Keratinocyte (primary cell): Measurements from ENCODE around the gene HS3ST6. TPM values are rescaled to one million over a fixed set of nuclear protein-coding genes. Genes with fewer than 3 reads are reported as not detected.

Experiments
- DNase-seq: peaks from one replicate; pipeline ENCODE4 v3.0.0-alpha.2; 2011; ENCODE audit warnings: low read depth, missing footprints, low spot score
- FAIRE-seq: peaks from 2 replicates; lab custom pipeline; 2011; peaks lifted over from hg19 to GRCh38; lab: Jason Lieb, UNC
- H2AFZ ChIP-seq: 2 replicates; pipeline ENCODE4 v1.6.0; 2012; ENCODE audit warnings: low read length, control low read depth, inconsistent platforms; ENCODE audit not compliant: control insufficient read depth
- H3K27ac ChIP-seq: 2 replicates; pipeline ENCODE4 v1.5.1; 2011; ENCODE audit warnings: low read length; ENCODE audit not compliant: control insufficient read depth, insufficient read depth
- H3K27me3 ChIP-seq: 3 replicates; pipeline ENCODE4 v1.6.0; 2011; ENCODE audit warnings: low read length; ENCODE audit not compliant: control insufficient read depth, insufficient read depth; ENCODE audit errors: extremely low read depth
- H3K36me3 ChIP-seq, 2 experiments: 2 replicates in 1 of 2; 3 replicates in 1 of 2; pipeline ENCODE4 v1.5.1; 2011; ENCODE audit warnings: low read length in 2 of 2, mild to moderate bottlenecking in 1 of 2; ENCODE audit not compliant: control insufficient read depth in 2 of 2, insufficient read depth in 2 of 2; ENCODE audit errors: extremely low read depth in 1 of 2
- H3K4me1 ChIP-seq: 3 replicates; pipeline ENCODE4 v1.5.1; 2011; ENCODE audit warnings: low read length; ENCODE audit not compliant: control insufficient read depth, insufficient read depth; ENCODE audit errors: extremely low read depth
- H3K4me2 ChIP-seq: 3 replicates; pipeline ENCODE4 v1.6.0; 2011; ENCODE audit warnings: low read depth, low read length; ENCODE audit not compliant: control insufficient read depth, insufficient read depth; ENCODE audit errors: extremely low read depth
- H3K4me3 ChIP-seq, 3 experiments: fragments of 200-600 bp in 1 of 3; sonication (generic) in 1 of 3; 2 replicates in 2 of 3; 3 replicates in 1 of 3; pipeline ENCODE4 v1.5.1; 2011 to 2016; ENCODE audit warnings: low read length in 3 of 3, mild to moderate bottlenecking in 3 of 3, control low read depth in 2 of 3, inconsistent platforms in 1 of 3, low read depth in 1 of 3, mixed read lengths in 1 of 3, mixed run types in 1 of 3, moderate library complexity in 1 of 3; ENCODE audit not compliant: control insufficient read depth in 2 of 3, insufficient read depth in 2 of 3; ENCODE audit errors: extremely low read depth in 1 of 3
- H3K79me2 ChIP-seq: 2 replicates; pipeline ENCODE4 v1.6.0; 2012; ENCODE audit warnings: low read length; ENCODE audit not compliant: control insufficient read depth, insufficient read depth
- H3K9ac ChIP-seq: 3 replicates; pipeline ENCODE4 v1.6.0; 2011; ENCODE audit warnings: low read length; ENCODE audit not compliant: control insufficient read depth, insufficient read depth; ENCODE audit errors: extremely low read depth
- H3K9me1 ChIP-seq: 3 replicates; pipeline ENCODE4 v1.6.0; 2011; ENCODE audit warnings: low read length; ENCODE audit not compliant: control insufficient read depth, insufficient read depth; ENCODE audit errors: extremely low read depth
- H3K9me3 ChIP-seq: 2 replicates; pipeline ENCODE4 v1.5.1; 2012; ENCODE audit warnings: low read depth, low read length; ENCODE audit not compliant: control insufficient read depth
- H4K20me1 ChIP-seq: 3 replicates; pipeline ENCODE4 v1.6.0; 2011; ENCODE audit warnings: low read length; ENCODE audit not compliant: control insufficient read depth, insufficient read depth; ENCODE audit errors: extremely low read depth
- CTCF ChIP-seq, 3 experiments: IDR thresholded peaks in 1 of 3; conservative IDR thresholded peaks in 1 of 3; optimal IDR thresholded peaks in 1 of 3; 2 replicates in 2 of 3; 3 replicates in 1 of 3; pipeline versions ENCODE3 to v1.5.1; 2011; ENCODE audit warnings: low read length in 3 of 3, mild to moderate bottlenecking in 3 of 3, moderate library complexity in 2 of 3, control low read depth in 1 of 3, inconsistent platforms in 1 of 3; ENCODE audit not compliant: insufficient read depth in 2 of 3; ENCODE audit errors: extremely low read depth in 1 of 3
- EZH2 ChIP-seq: IDR thresholded peaks from one replicate; pipeline ENCODE4 v1.6.1; 2012; ENCODE audit warnings: inconsistent platforms, mild to moderate bottlenecking, low read length, moderate library complexity
- dilution Hi-C: fragments of 300-500 bp; cut with MboI; formaldehyde crosslinking; loops from one replicate; pipeline ENCODE4 v1.7.0; 2020; ENCODE audit warnings: low sequenced_read_pairs; ENCODE audit not compliant: extremely low pct_ligation_motif_present
- polyA plus RNA-seq, 5 experiments: library from polyadenylated mRNA; depleted of rRNA in 3 of 5; stranded (reverse) in 3 of 5; stranded (forward) in 1 of 5; unstranded in 1 of 5; fragments of >200 nt; gene quantifications; 1 replicate in 1 of 5; 2 replicates in 3 of 5; 3 replicates in 1 of 5; pipeline versions ENCODE4 v1.2.1 to v1.2.3, GENCODE V29; 2011 to 2012; ENCODE audit warnings: missing spikeins in 2 of 5, low read depth in 1 of 5, low replicate concordance in 1 of 5

Gene HS3ST6
- polyA plus RNA-seq, 1 donor (not counting 4 experiments of a cell fraction or from before 2014, with no cell fraction given): not detected

GRCh38 chr16:1926271-1926670 is 8.1 kb upstream of the HS3ST6 start:
- Histone ChIP-seq H3K9me1 (no peaks in the 10 kb centered on the region), H3K79me2 (no peaks in the 10 kb centered on the region), H3K27me3 (peaks cover 17% of the 10 kb centered on the region), H3K9ac (no peak overlapping the region), H3K4me1 (peaks cover 5% of the 10 kb centered on the region), H2AFZ (no peak overlapping the region), H3K36me3 (no peaks in the 10 kb centered on the region), H3K4me3 (no peak overlapping the region), H4K20me1 (no peaks in the 10 kb centered on the region), H3K9me3 (no peaks in the 10 kb centered on the region), H3K4me2 (no peak overlapping the region), H3K27ac (no peak overlapping the region)
- dilution Hi-C loops: no loop called here
- no peak for DNase-seq
- no peak for FAIRE-seq
- TF ChIP-seq EZH2 (no peak), CTCF (optimal IDR thresholded peaks at IDR 0.05 in 1 of 3, IDR thresholded peaks at IDR 0.05 in 1 of 3, conservative IDR thresholded peaks at IDR 0.05 in 1 of 3; ENCODE audit: extremely low read depth in 1 of 3, insufficient read depth in 2 of 3, low read length in 3 of 3) (no peak)

- H3K9ac ChIP-seq: no peak overlapping the region
- FAIRE-seq (no peak), DNase-seq (no peak)
- no peak overlapping the region for H2AFZ ChIP-seq
- H3K27me3 ChIP-seq: peaks cover 39% of the 10 kb centered on the region
- no peak overlapping the region for H3K4me2 ChIP-seq
- no peaks in the 10 kb centered on the region for H3K36me3 ChIP-seq
- H3K27ac ChIP-seq: no peak overlapping the region
- dilution Hi-C loops: no loop called here
- no peaks in the 10 kb centered on the region for H3K9me3 ChIP-seq
- H3K4me3 ChIP-seq: no peak overlapping the region
- H3K4me1 ChIP-seq: no peaks in the 10 kb centered on the region
- no peak for TF ChIP-seq EZH2
- TF ChIP-seq CTCF (optimal IDR thresholded peaks at IDR 0.05 in 1 of 3, IDR thresholded peaks at IDR 0.05 in 1 of 3, conservative IDR thresholded peaks at IDR 0.05 in 1 of 3; ENCODE audit: extremely low read depth in 1 of 3, insufficient read depth in 2 of 3, low read length in 3 of 3): no peak
- H3K9me1 ChIP-seq: no peaks in the 10 kb centered on the region
- no peaks in the 10 kb centered on the region for H4K20me1 ChIP-seq
- no peaks in the 10 kb centered on the region for H3K79me2 ChIP-seq
These were observed 5.9 kb upstream of the HS3ST6 start for GRCh38 chr16:1924095-1924494.
